PC-3 (cell line): ENCODE data around the gene AGPS. TPM values are rescaled to one million over a fixed set of nuclear protein-coding genes. Genes with fewer than 3 reads are reported as not detected.
"Not testable (repeated sequence)": the region's sequence is repeated elsewhere in the genome, so short reads cannot be mapped to it uniquely, and the experiment has no call there.

Source experiments
- ATAC-seq: fragments of 200-7000 bp; cut with Tn5 transposase; 2 replicates; pipeline ENCODE4 v1.9.1; 2020; ENCODE audit warnings: mild to moderate bottlenecking, moderate library complexity
- BruUV-seq: library from RNA; stranded (reverse); fragments of 400-500 nt; replicated peaks from 2 replicates; lab custom pipeline; 2021; lab: Mats Ljungman, UMichigan
- CTCF ChIA-PET: fragments of 300-600 bp; sonication (Branson Sonifier 250); formaldehyde crosslinking; loops from one replicate; lab custom pipeline; 2022; ENCODE audit warnings: antibody characterized with exemption; lab: Charles Lee
- POLR2A ChIA-PET: fragments of 300-600 bp; sonication (Branson Sonifier 250); formaldehyde crosslinking; loops from one replicate; lab custom pipeline; 2022; ENCODE audit warnings: antibody characterized with exemption; ENCODE audit not compliant: unreplicated experiment; lab: Charles Lee
- DNase-seq: peaks from one replicate; pipeline ENCODE4 v3.0.0-alpha.2; 2015
- H2AFZ ChIP-seq: fragments of 300-600 bp; sonication (generic); 2 replicates; pipeline ENCODE4 v1.6.0; 2016; ENCODE audit warnings: antibody characterized with exemption, low read length
- H3F3A ChIP-seq: fragments of 300-600 bp; sonication (generic); one replicate; pipeline ENCODE4 v1.6.0; 2017; ENCODE audit warnings: antibody characterized with exemption, low read length, control low read depth, mild to moderate bottlenecking; ENCODE audit not compliant: unreplicated experiment
- H3K27ac ChIP-seq: fragments of 300-600 bp; sonication (generic); 2 replicates; pipeline ENCODE4 v1.5.1; 2016; ENCODE audit warnings: mild to moderate bottlenecking, low read length
- H3K27me3 ChIP-seq: fragments of 300-600 bp; sonication (generic); 2 replicates; pipeline ENCODE4 v1.6.1; 2016; ENCODE audit warnings: low read length, mixed read lengths
- H3K36me3 ChIP-seq: fragments of 300-600 bp; sonication (generic); 2 replicates; pipeline ENCODE4 v1.6.1; 2016; ENCODE audit warnings: low read depth, mixed run types, low read length, mixed read lengths
- H3K4me1 ChIP-seq: fragments of 300-600 bp; sonication (generic); 2 replicates; pipeline ENCODE4 v1.5.1; 2016; ENCODE audit warnings: low read length; ENCODE audit not compliant: insufficient read depth
- H3K4me2 ChIP-seq: fragments of 300-600 bp; sonication (generic); 2 replicates; pipeline ENCODE4 v1.6.0; 2016; ENCODE audit warnings: low read length
- H3K4me3 ChIP-seq: fragments of 300-600 bp; sonication (generic); 2 replicates; pipeline ENCODE4 v1.5.1; 2016; ENCODE audit warnings: mild to moderate bottlenecking, low read length, mixed read lengths
- H3K79me2 ChIP-seq: fragments of 300-600 bp; sonication (generic); 2 replicates; pipeline ENCODE4 v1.6.1; 2017; ENCODE audit warnings: low read length, mixed read lengths
- H3K9ac ChIP-seq: fragments of 300-600 bp; sonication (generic); 2 replicates; pipeline ENCODE4 v1.6.0; 2016; ENCODE audit warnings: mild to moderate bottlenecking, low read length
- H3K9me2 ChIP-seq: fragments of 300-600 bp; sonication (generic); replicated peaks from 2 replicates; pipeline ENCODE4 v1.6.1; 2016; ENCODE audit warnings: mixed run types, low read length, mixed read lengths
- H3K9me3 ChIP-seq: fragments of 300-600 bp; sonication (generic); 2 replicates; pipeline ENCODE4 v1.6.1; 2016; ENCODE audit warnings: low read length, mixed read lengths
- H4K20me1 ChIP-seq: fragments of 300-600 bp; sonication (generic); 2 replicates; pipeline ENCODE4 v1.6.1; 2016; ENCODE audit warnings: low read length, mixed read lengths
- EZH2 ChIP-seq: fragments of 300-600 bp; sonication (generic); IDR thresholded peaks from one replicate; pipeline ENCODE4 v1.6.1; 2017; ENCODE audit warnings: antibody characterized with exemption, mild to moderate bottlenecking, low read length; ENCODE audit not compliant: unreplicated experiment
- EZH2phosphoT487 ChIP-seq: fragments of 300-600 bp; sonication (generic); IDR thresholded peaks from 2 replicates; pipeline ENCODE4 v1.6.1; 2018; ENCODE audit warnings: mild to moderate bottlenecking, antibody characterized with exemption, low read length, borderline replicate concordance
- intact Hi-C: fragments of 100-400 bp; cut with micrococcal nuclease; formaldehyde crosslinking; loops from 2 replicates; pipeline ENCODE4 v1.9.0; 2023
- total RNA-seq: library from RNA; depleted of rRNA; stranded (reverse); fragments of >200 nt; gene quantifications from 2 replicates; pipeline ENCODE4 v1.2.3, GENCODE V29; 2014
- TF ChIP-seq, protein P1 (sequence below): fragments of 300-600 bp; sonication (generic); conservative IDR thresholded peaks from 2 replicates; pipeline ENCODE4 v1.5.1; 2017; ENCODE audit warnings: antibody characterized with exemption, low read depth, mild to moderate bottlenecking, low read length

AGPS gene
- total RNA-seq, 1 experiment from 2014 or later = 147 TPM

DNA sequence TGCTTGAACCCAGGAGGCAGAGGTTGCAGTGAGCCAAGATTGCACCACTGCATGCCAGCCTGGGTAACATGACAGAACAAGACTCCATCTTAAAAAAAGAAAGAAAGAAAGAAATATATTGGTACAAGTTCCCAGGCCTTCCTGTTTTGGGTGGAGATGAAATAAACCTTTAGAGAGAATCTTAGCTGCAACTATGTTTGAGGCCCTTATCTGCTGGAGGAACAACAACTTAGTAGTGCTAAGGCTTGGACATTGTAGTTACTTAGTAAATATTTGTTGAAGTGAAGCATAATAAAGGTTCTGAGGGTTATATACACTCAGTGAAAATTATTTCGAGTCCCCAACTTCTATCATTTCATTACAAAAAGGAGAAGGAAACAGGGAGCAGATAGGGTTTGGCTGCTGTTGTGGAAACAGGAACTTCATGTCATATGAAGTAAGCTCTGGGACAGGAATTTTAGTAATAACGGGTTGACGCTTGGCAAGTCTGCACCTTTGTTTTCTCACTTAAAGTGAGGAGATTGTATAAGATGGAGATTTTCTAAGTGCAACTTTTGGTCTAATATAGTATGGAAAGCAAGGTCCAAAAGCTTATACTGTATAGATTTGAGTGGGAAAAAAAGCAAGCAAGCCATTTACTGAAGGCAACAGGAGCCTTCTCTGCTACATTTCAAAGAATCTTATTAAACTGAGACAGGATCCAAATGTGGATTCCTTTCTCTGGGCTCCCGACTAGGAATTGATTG lies 40.0 kb upstream of the AGPS start:
- ChIA-PET CTCF (no interaction called here), POLR2A (no interaction called here)
- H3F3A ChIP-seq = no peaks in the 10 kb centered on the region
- intact Hi-C loops = no loop called here
- no peaks in the 10 kb centered on the region for H3K79me2 ChIP-seq
- no peak overlapping the region for H3K9ac ChIP-seq
- no peak overlapping the region for H3K4me3 ChIP-seq
- no peak overlapping the region for H2AFZ ChIP-seq
- H3K4me2 ChIP-seq = no peak overlapping the region
- H3K4me1 ChIP-seq = no peaks in the 10 kb centered on the region
- no peak for DNase-seq
- TF ChIP-seq, protein P1, sequence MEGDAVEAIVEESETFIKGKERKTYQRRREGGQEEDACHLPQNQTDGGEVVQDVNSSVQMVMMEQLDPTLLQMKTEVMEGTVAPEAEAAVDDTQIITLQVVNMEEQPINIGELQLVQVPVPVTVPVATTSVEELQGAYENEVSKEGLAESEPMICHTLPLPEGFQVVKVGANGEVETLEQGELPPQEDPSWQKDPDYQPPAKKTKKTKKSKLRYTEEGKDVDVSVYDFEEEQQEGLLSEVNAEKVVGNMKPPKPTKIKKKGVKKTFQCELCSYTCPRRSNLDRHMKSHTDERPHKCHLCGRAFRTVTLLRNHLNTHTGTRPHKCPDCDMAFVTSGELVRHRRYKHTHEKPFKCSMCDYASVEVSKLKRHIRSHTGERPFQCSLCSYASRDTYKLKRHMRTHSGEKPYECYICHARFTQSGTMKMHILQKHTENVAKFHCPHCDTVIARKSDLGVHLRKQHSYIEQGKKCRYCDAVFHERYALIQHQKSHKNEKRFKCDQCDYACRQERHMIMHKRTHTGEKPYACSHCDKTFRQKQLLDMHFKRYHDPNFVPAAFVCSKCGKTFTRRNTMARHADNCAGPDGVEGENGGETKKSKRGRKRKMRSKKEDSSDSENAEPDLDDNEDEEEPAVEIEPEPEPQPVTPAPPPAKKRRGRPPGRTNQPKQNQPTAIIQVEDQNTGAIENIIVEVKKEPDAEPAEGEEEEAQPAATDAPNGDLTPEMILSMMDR = no peak
- TF ChIP-seq EZH2 = no peak
- H3K27me3 ChIP-seq = no peaks in the 10 kb centered on the region
- H3K9me2 ChIP-seq = no peaks in the 10 kb centered on the region
- no peak overlapping the region for H3K27ac ChIP-seq
- no peaks in the 10 kb centered on the region for H3K36me3 ChIP-seq
- peak; percentile 43; the same call in 1 of the 2 replicates for ATAC-seq
- no peaks in the 10 kb centered on the region for H4K20me1 ChIP-seq
- no TSS peak for BruUV-seq
- H3K9me3 ChIP-seq = no peaks in the 10 kb centered on the region

DNA sequence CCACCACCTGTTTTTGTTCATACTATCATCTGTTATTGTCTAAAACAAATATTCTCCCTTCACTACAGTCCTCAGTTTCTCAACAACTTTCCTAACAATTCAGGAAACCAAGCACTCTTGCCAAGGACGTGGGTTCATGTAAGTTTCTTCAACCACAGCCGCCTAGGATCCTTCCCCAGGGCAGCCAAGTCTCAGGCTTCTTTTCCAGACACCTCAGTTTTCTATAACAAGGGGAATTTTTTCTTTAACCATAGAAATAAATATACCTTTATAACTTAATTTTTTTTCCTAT lies 39.4 kb upstream of the AGPS start:
- DNase-seq (no peak), ATAC-seq (no peak)
- no peaks in the 10 kb centered on the region for H3K9me2 ChIP-seq
- H3K4me2 ChIP-seq = no peak overlapping the region
- no peak overlapping the region for H3K9ac ChIP-seq
- ChIA-PET POLR2A (no interaction called here), CTCF (no interaction called here)
- H3K36me3 ChIP-seq = no peaks in the 10 kb centered on the region
- H2AFZ ChIP-seq = no peak overlapping the region
- no peaks in the 10 kb centered on the region for H3K9me3 ChIP-seq
- H3F3A ChIP-seq = no peaks in the 10 kb centered on the region
- no peak overlapping the region for H3K27ac ChIP-seq
- intact Hi-C loops = no loop called here
- H3K27me3 ChIP-seq = no peaks in the 10 kb centered on the region
- H3K4me3 ChIP-seq = no peak overlapping the region
- H3K79me2 ChIP-seq = no peaks in the 10 kb centered on the region
- H4K20me1 ChIP-seq = no peaks in the 10 kb centered on the region
- TF ChIP-seq EZH2 (no peak), EZH2phosphoT487 (no peak)
- TF ChIP-seq, protein P1 = no peak
- H3K4me1 ChIP-seq = no peaks in the 10 kb centered on the region
- BruUV-seq = no TSS peak

DNA sequence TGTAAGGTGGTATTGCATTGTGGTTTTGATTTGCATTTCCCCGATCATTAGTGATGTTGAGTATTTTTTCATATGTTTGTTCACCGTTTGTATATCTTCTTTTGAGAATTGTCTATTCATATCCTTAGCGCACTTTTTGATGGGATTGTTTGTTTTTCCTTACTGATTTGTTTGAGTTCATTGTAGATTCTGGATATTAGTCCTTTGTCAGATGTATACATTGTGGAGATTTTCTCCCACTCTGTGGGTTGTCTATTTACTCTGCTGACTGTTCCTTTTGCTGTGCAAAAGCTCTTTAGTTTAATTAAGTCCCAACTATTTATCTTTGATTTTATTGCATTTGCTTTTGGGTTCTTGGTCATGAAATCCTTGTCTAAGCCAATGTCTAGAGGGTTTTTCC lies 38.0 kb upstream of the AGPS start:
- H3K36me3 ChIP-seq, POLR2A ChIA-PET, BruUV-seq: not testable (repeated sequence)

More for the DNA sequence above, 38.0 kb upstream of the AGPS start:
- H3K4me2 ChIP-seq, H3F3A ChIP-seq, H3K9me2 ChIP-seq, H3K79me2 ChIP-seq, CTCF ChIA-PET, H3K27me3 ChIP-seq, H3K4me3 ChIP-seq, ATAC-seq, DNase-seq, H2AFZ ChIP-seq, H4K20me1 ChIP-seq, H3K4me1 ChIP-seq, H3K9me3 ChIP-seq, H3K27ac ChIP-seq, H3K9ac ChIP-seq: not testable (repeated sequence)
- intact Hi-C loops = loop anchor here (2.0 kb wide), 1 partner anchor 40 kb away; no protein-coding TSS in a partner anchor
